ENCODE measurements around the gene TBC1D22A. TPM values are rescaled to one million over a fixed set of nuclear protein-coding genes. Genes with fewer than 3 reads are reported as not detected.

TBC1D22A gene
- total and polyA plus RNA-seq, 2 experiments from 2014 or later, result 15.3 to 19.8 TPM

DNA sequence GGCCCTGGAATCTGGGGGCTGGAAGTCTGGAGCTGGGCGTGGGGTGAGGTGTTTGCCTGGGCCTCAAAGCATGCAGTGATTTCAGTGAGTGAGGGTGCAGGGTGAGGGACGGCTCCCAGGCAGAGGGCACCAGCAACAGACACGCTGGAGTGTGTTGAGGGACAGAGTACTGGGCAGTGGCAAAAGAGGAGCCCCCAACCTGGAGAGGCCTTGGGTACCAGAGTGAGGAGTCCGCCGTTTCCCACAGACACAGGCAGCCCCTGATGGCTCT is 12.0 kb upstream of the TBC1D22A start:
- Histone ChIP-seq H4K20me1 (ENCODE audit: insufficient read depth, poor library complexity, severe bottlenecking) (no peaks in the 10 kb centered on the region), H3K36me3 (replicated peaks; ENCODE audit: insufficient read depth, low read depth) (no peaks in the 10 kb centered on the region), H2AFZ (no peak overlapping the region), H3K9me3 (ENCODE audit: low read depth) (no peaks in the 10 kb centered on the region), H3K27me3 (no peaks in the 10 kb centered on the region), H3K4me3 (no peak overlapping the region), H3K27ac (peak overlapping the region; percentile 40), H3K4me1 (ENCODE audit: insufficient read depth) (peaks cover 18% of the 10 kb centered on the region), H3K9me2 (replicated peaks; ENCODE audit: insufficient read depth) (no peaks in the 10 kb centered on the region), H3K79me2 (no peaks in the 10 kb centered on the region), H3K4me2 (no peak overlapping the region)
- WGBS (ENCODE audit: low lambda C conversion rate, missing lambda C conversion rate), result 85% methylated on average over 5 of the region's 5 CpGs
- TF ChIP-seq EZH2 (IDR thresholded peaks at IDR 0.05; ENCODE audit: borderline replicate concordance) (no peak), EZH2phosphoT487 (IDR thresholded peaks at IDR 0.05; ENCODE audit: low read depth, severe bottlenecking, unreplicated experiment) (no peak)
- TF ChIP-seq, protein P1, sequence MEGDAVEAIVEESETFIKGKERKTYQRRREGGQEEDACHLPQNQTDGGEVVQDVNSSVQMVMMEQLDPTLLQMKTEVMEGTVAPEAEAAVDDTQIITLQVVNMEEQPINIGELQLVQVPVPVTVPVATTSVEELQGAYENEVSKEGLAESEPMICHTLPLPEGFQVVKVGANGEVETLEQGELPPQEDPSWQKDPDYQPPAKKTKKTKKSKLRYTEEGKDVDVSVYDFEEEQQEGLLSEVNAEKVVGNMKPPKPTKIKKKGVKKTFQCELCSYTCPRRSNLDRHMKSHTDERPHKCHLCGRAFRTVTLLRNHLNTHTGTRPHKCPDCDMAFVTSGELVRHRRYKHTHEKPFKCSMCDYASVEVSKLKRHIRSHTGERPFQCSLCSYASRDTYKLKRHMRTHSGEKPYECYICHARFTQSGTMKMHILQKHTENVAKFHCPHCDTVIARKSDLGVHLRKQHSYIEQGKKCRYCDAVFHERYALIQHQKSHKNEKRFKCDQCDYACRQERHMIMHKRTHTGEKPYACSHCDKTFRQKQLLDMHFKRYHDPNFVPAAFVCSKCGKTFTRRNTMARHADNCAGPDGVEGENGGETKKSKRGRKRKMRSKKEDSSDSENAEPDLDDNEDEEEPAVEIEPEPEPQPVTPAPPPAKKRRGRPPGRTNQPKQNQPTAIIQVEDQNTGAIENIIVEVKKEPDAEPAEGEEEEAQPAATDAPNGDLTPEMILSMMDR (IDR thresholded peaks at IDR 0.05; ENCODE audit: poor library complexity), result no peak
- DNase-seq (ENCODE audit: low spot score), result no peak

DNA sequence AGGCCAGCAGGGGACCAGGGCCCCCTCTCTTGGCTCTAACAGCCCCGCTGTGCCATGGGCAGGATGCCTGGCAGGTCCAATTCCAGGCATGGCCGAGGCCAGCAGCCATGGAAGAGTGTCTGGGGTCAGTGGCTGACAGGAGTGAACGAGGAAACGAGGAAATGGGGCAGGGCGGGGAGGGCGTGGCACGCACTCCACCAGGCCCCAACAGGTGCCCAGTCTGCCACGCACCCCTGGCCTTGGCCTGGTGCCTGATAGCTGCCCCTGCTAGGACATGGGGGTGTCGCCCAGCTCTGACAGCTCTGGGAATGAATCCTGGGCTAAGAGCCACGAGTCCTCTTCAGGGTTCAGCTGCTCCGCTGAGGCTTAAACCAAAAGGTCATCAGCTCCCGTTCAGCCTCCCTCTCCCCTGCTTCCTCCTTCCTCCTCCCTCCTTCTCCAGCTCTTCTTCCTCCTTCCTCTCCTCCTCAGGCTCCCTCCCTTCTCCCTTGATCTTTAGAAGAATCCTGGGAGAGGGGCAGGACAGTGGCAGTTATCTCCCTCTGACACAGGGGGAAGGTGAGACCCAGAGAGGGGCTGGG is 11.5 kb upstream of the TBC1D22A start:
- TF ChIP-seq, protein P1 (IDR thresholded peaks at IDR 0.05; ENCODE audit: poor library complexity), result no peak
- TF ChIP-seq EZH2phosphoT487 (IDR thresholded peaks at IDR 0.05; ENCODE audit: low read depth, severe bottlenecking, unreplicated experiment) (no peak), EZH2 (IDR thresholded peaks at IDR 0.05; ENCODE audit: borderline replicate concordance) (no peak)
- H2AFZ ChIP-seq, result no peak overlapping the region
- no peaks in the 10 kb centered on the region for H4K20me1 ChIP-seq (ENCODE audit: insufficient read depth, poor library complexity, severe bottlenecking)
- no peak overlapping the region for H3K4me2 ChIP-seq
- H3K36me3 ChIP-seq (replicated peaks; ENCODE audit: insufficient read depth, low read depth), result no peaks in the 10 kb centered on the region
- H3K9me3 ChIP-seq (ENCODE audit: low read depth), result no peaks in the 10 kb centered on the region
- no peaks in the 10 kb centered on the region for H3K27me3 ChIP-seq
- peak overlapping the region; percentile 40 for H3K27ac ChIP-seq
- WGBS (ENCODE audit: low lambda C conversion rate, missing lambda C conversion rate), result 83% methylated on average over 11 of the region's 12 CpGs
- H3K4me3 ChIP-seq, result no peak overlapping the region
- H3K79me2 ChIP-seq, result no peaks in the 10 kb centered on the region
- DNase-seq (ENCODE audit: low spot score), result no peak
- peaks cover 18% of the 10 kb centered on the region for H3K4me1 ChIP-seq (ENCODE audit: insufficient read depth)
- H3K9me2 ChIP-seq (replicated peaks; ENCODE audit: insufficient read depth), result no peaks in the 10 kb centered on the region

DNA sequence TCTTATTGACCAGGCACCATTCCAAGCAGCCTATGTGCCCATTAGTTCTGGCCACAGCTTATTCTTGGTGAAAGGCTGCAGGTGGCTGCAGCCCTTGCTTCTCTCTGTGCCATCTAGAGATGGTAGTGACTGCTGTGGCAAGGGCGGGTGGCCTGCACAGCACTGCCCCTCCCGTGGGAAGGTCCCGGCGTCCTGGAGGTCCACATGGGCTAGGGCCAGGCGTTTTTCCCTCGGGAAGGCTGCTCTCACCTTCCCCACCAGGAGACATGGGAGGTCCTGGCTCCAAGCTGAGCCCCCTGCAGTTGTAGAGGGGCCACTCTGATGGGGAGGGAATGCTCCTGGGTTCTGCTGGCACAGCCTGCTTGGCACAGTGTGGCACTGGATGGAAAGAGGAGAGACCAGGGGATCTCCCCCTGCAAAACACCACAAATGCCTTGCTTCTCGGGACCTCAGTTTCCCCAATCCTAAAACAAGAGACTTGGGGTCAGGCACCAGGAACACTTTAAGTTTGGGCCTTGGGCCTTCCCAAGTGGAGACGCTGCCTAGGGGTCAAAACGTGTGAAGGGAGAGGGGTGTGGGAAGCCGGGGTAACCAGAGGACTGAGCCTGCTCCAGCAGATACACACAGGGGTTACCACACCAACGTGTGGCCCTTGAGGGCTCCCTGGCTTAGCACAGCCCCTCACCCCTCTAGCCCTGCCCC is 10.0 kb upstream of the TBC1D22A start:
- Histone ChIP-seq H3K79me2 (no peaks in the 10 kb centered on the region), H3K27ac (no peak overlapping the region), H3K27me3 (no peaks in the 10 kb centered on the region), H3K4me2 (no peak overlapping the region), H3K9me2 (replicated peaks; ENCODE audit: insufficient read depth) (no peaks in the 10 kb centered on the region), H3K4me1 (ENCODE audit: insufficient read depth) (peaks cover 18% of the 10 kb centered on the region), H3K9me3 (ENCODE audit: low read depth) (no peaks in the 10 kb centered on the region), H2AFZ (no peak overlapping the region), H3K4me3 (no peak overlapping the region), H4K20me1 (ENCODE audit: insufficient read depth, poor library complexity, severe bottlenecking) (no peaks in the 10 kb centered on the region), H3K36me3 (replicated peaks; ENCODE audit: insufficient read depth, low read depth) (no peaks in the 10 kb centered on the region)
- TF ChIP-seq EZH2 (IDR thresholded peaks at IDR 0.05; ENCODE audit: borderline replicate concordance) (no peak), EZH2phosphoT487 (IDR thresholded peaks at IDR 0.05; ENCODE audit: low read depth, severe bottlenecking, unreplicated experiment) (no peak)
- TF ChIP-seq, protein P1 (IDR thresholded peaks at IDR 0.05; ENCODE audit: poor library complexity), result no peak
- WGBS (ENCODE audit: low lambda C conversion rate, missing lambda C conversion rate), result 90% methylated on average over 10 of the region's 11 CpGs
- no peak for DNase-seq (ENCODE audit: low spot score)
